Aorta (tissue), 5 donors: ENCODE measurements around the gene ACSS1. TPM values are rescaled to one million over a fixed set of nuclear protein-coding genes. Genes with fewer than 3 reads are reported as not detected.

Source experiments
- ATAC-seq: fragments of 200-7000 bp; cut with Tn5 transposase; one replicate; pipeline ENCODE4 v1.9.1; 2022; ENCODE audit warnings: moderate library complexity; ENCODE audit not compliant: low FRiP score
- DNase-seq, 2 donors: peaks; one replicate each; pipeline ENCODE4 v3.0.0-alpha.2; 2020
- H3K27ac ChIP-seq, 2 donors: one replicate each; pipeline ENCODE4 v1.5.1; 2013; ENCODE audit warnings: low read length in 2 of 2, mild to moderate bottlenecking in 2 of 2, moderate library complexity in 2 of 2, control low read depth in 1 of 2, inconsistent platforms in 1 of 2, low read depth in 1 of 2
- H3K27me3 ChIP-seq, 2 donors: one replicate each; pipeline ENCODE4 v1.6.1; 2013; ENCODE audit warnings: control low read depth in 1 of 2, low read length in 1 of 2, mild to moderate bottlenecking in 1 of 2, moderate library complexity in 1 of 2; ENCODE audit not compliant: insufficient read depth in 2 of 2, control insufficient read depth in 1 of 2
- H3K36me3 ChIP-seq, 2 donors: one replicate each; pipeline ENCODE4 v1.6.1; 2013; ENCODE audit warnings: control low read depth in 1 of 2, low read length in 1 of 2, mild to moderate bottlenecking in 1 of 2; ENCODE audit not compliant: insufficient read depth in 2 of 2, control insufficient read depth in 1 of 2
- H3K4me1 ChIP-seq, 2 donors: one replicate each; pipeline ENCODE4 v1.6.1; 2013; ENCODE audit warnings: low read length in 2 of 2, control low read depth in 1 of 2, mild to moderate bottlenecking in 1 of 2, moderate library complexity in 1 of 2; ENCODE audit not compliant: insufficient read depth in 2 of 2, control insufficient read depth in 1 of 2
- H3K4me3 ChIP-seq, 2 donors: one replicate each; pipeline ENCODE4 v1.5.1; 2013; ENCODE audit warnings: low read length in 2 of 2, control low read depth in 1 of 2, mild to moderate bottlenecking in 1 of 2
- H3K9me3 ChIP-seq: one replicate; pipeline ENCODE4 v1.6.1; 2013; ENCODE audit warnings: mild to moderate bottlenecking, low read length; ENCODE audit not compliant: control insufficient read depth
- WGBS, 2 donors: extraction: QIAGEN DNeasy Blood & Tissue Kit; methylation state at CpG; one replicate each; pipeline ENCODE4 v1.1.7; 2013; 5-methylcytosine and 5-hydroxymethylcytosine counted together
- intact Hi-C, 2 donors: fragments of 100-400 bp; cut with DNase I; formaldehyde crosslinking; loops; one replicate each; pipeline versions ENCODE4 v1.14.2 to v1.15.0; 2022
- polyA plus RNA-seq, 2 donors: library from polyadenylated mRNA; stranded (reverse); fragments of 200-250 nt; gene quantifications; one replicate each; pipeline ENCODE4 v1.2.3, GENCODE V29; 2013
- total RNA-seq, 2 donors: library from RNA; stranded (reverse); fragmentation: NEBNext Ultra II Directional; extraction: Animal tissue kit (Norgen Biotek cat#: 25700); gene quantifications; one replicate each; pipeline ENCODE4 v1.2.1, GENCODE V29; 2021
- donor health status: healthy with polysubstance abuse.
- donor health status: Bipolar disorder and iron deficiency.
- donor health status: DM: no; HTN: no; CAD: no.
- donor health status: DM: no; HTN: no; CAD: no.
- donor health status: DM: yes; HTN: yes; CAD: no.

The ACSS1 gene
- total and polyA plus RNA-seq, 4 donors, result 7.6 to 23.4 (median 18.3) TPM

GRCh38 chr20:25011831-25012241, 46.1 kb downstream of the ACSS1 start:
- H3K9me3 ChIP-seq, result no peaks in the 10 kb centered on the region
- ATAC-seq (no peak), DNase-seq (peak in 1 of 2 donors; percentile 25)
- intact Hi-C loops, result no loop called here
- no peaks in the 10 kb centered on the region for H3K27me3 ChIP-seq
- peaks cover 6 to 7% of the 10 kb centered on the region in 2 donors for H3K36me3 ChIP-seq
- H3K4me3 ChIP-seq, result no peak overlapping the region
- H3K27ac ChIP-seq, result no peak overlapping the region
- no peaks in the 10 kb centered on the region for H3K4me1 ChIP-seq
- 91 to 93% methylated on average over 12 of the region's 12 CpGs for WGBS, 2 donors

- H3K36me3 ChIP-seq, result peaks cover 6 to 8% of the 10 kb centered on the region in 2 donors
Observed at GRCh38 chr20:25011261-25011660, 46.7 kb downstream of the ACSS1 start.

GRCh38 chr20:25009218-25010145, 48.5 kb downstream of the ACSS1 start:
- intact Hi-C loops, result no loop called here
- 71 to 79% methylated on average over 10 of the region's 10 CpGs for WGBS, 2 donors
- ATAC-seq, result no peak
- Histone ChIP-seq H3K4me1 (no peaks in the 10 kb centered on the region), H3K4me3 (no peak overlapping the region), H3K27me3 (no peaks in the 10 kb centered on the region), H3K9me3 (no peaks in the 10 kb centered on the region), H3K27ac (no peak overlapping the region), H3K36me3 (peaks cover 6 to 9% of the 10 kb centered on the region in 2 donors)
- DNase-seq, result peak in 1 of 2 donors; percentile 54

More at GRCh38 chr20:25011261-25011660, 46.7 kb downstream of the ACSS1 start:
- intact Hi-C loops, result no loop called here
- no peaks in the 10 kb centered on the region for H3K4me1 ChIP-seq
- no peaks in the 10 kb centered on the region for H3K9me3 ChIP-seq
- ATAC-seq (no peak), DNase-seq (peak in 1 of 2 donors; percentile 37)
- WGBS, 2 donors, result 81 to 87% methylated on average over 6 of the region's 6 CpGs
- no peak overlapping the region for H3K4me3 ChIP-seq
- no peaks in the 10 kb centered on the region for H3K27me3 ChIP-seq
- H3K27ac ChIP-seq, result no peak overlapping the region

GRCh38 chr20:25008388-25009217, 49.3 kb downstream of the ACSS1 start:
- WGBS, 2 donors, result 88 to 90% methylated on average over 11 of the region's 11 CpGs
- Histone ChIP-seq H3K27me3 (no peaks in the 10 kb centered on the region), H3K4me1 (no peaks in the 10 kb centered on the region), H3K27ac (no peak overlapping the region), H3K9me3 (no peaks in the 10 kb centered on the region), H3K36me3 (peaks cover 6 to 9% of the 10 kb centered on the region in 2 donors), H3K4me3 (no peak overlapping the region)
- DNase-seq (peak in 1 of 2 donors; percentile 38), ATAC-seq (no peak)
- intact Hi-C loops, result no loop called here

- DNase-seq, result peak in 1 of 2 donors; percentile 59
- Histone ChIP-seq H3K27me3 (no peaks in the 10 kb centered on the region), H3K4me1 (no peaks in the 10 kb centered on the region), H3K36me3 (peaks cover 2 to 9% of the 10 kb centered on the region in 2 donors), H3K4me3 (no peak overlapping the region), H3K27ac (no peak overlapping the region), H3K9me3 (no peaks in the 10 kb centered on the region)
- intact Hi-C loops, result no loop called here
- ATAC-seq, result peak; percentile 6
- 89 to 90% methylated on average over 22 of the region's 22 CpGs for WGBS, 2 donors
Observed at GRCh38 chr20:25007491-25008305, 50.2 kb downstream of the ACSS1 start.

- Histone ChIP-seq H3K27ac (peak overlapping the region in 1 of 2 donors; percentile 7), H3K27me3 (no peaks in the 10 kb centered on the region), H3K9me3 (no peaks in the 10 kb centered on the region), H3K4me3 (no peak overlapping the region), H3K36me3 (peaks cover 2 to 7% of the 10 kb centered on the region in 2 donors), H3K4me1 (no peaks in the 10 kb centered on the region)
- DNase-seq (peak in 1 of 2 donors; percentile 31), ATAC-seq (no peak)
- intact Hi-C loops, result no loop called here
- WGBS, 2 donors, result 81 to 85% methylated on average over 12 of the region's 12 CpGs
Observed at GRCh38 chr20:25006431-25007167, 51.3 kb downstream of the ACSS1 start.

GRCh38 chr20:25005661-25006060, 52.3 kb downstream of the ACSS1 start:
- Histone ChIP-seq H3K4me3 (no peak overlapping the region), H3K27me3 (no peaks in the 10 kb centered on the region), H3K27ac (no peak overlapping the region), H3K9me3 (no peaks in the 10 kb centered on the region), H3K4me1 (no peaks in the 10 kb centered on the region), H3K36me3 (peaks cover 0 to 7% of the 10 kb centered on the region in 2 donors)
- DNase-seq (peak in 1 of 2 donors; percentile 70), ATAC-seq (no peak)
- intact Hi-C loops, result no loop called here
- WGBS, 2 donors, result 84 to 88% methylated on average over 8 of the region's 8 CpGs
